Trophoblast cell (in vitro differentiated cells and primary cell): ENCODE results near the gene LENG9.

Experiments used
- DNase-seq, 2 donors: peaks; one replicate each; pipeline ENCODE4 v3.0.0-alpha.2; 2016
- H2AFZ ChIP-seq: 2 replicates; pipeline ENCODE4 v1.6.1; 2013; ENCODE audit warnings: low read length, moderate library complexity, mild to moderate bottlenecking; ENCODE audit not compliant: insufficient read depth, poor library complexity
- H2AK5ac ChIP-seq: 2 replicates; pipeline ENCODE4 v1.6.1; 2013; ENCODE audit warnings: mild to moderate bottlenecking, low read length
- H2BK120ac ChIP-seq: 2 replicates; pipeline ENCODE4 v1.6.1; 2013; ENCODE audit warnings: low read length, mild to moderate bottlenecking, moderate library complexity; ENCODE audit not compliant: insufficient read depth, poor library complexity
- H2BK12ac ChIP-seq: 2 replicates; pipeline ENCODE4 v1.6.1; 2013; ENCODE audit warnings: mild to moderate bottlenecking, low read length, moderate library complexity
- H2BK5ac ChIP-seq: 2 replicates; pipeline ENCODE4 v1.6.1; 2013; ENCODE audit warnings: low read length, low read depth, moderate library complexity, mild to moderate bottlenecking; ENCODE audit not compliant: poor library complexity
- H3K14ac ChIP-seq: 2 replicates; pipeline ENCODE4 v1.6.1; 2013; ENCODE audit warnings: mild to moderate bottlenecking, low read length
- H3K18ac ChIP-seq: 2 replicates; pipeline ENCODE4 v1.6.1; 2013; ENCODE audit warnings: mild to moderate bottlenecking, low read length
- H3K23ac ChIP-seq: 2 replicates; pipeline ENCODE4 v1.6.1; 2013; ENCODE audit warnings: low read length
- H3K27ac ChIP-seq: 2 replicates; pipeline ENCODE4 v1.5.1; 2013; ENCODE audit warnings: low read depth, mild to moderate bottlenecking, inconsistent platforms, low read length, moderate library complexity
- H3K27me3 ChIP-seq: 2 replicates; pipeline ENCODE4 v1.6.1; 2013; ENCODE audit warnings: inconsistent platforms, mild to moderate bottlenecking, low read length, moderate library complexity; ENCODE audit not compliant: insufficient read depth
- H3K36me3 ChIP-seq, 2 experiments: 1 replicate in 1 of 2; 2 replicates in 1 of 2; pipeline ENCODE4 v1.6.1; 2013; ENCODE audit warnings: low read length in 2 of 2, mild to moderate bottlenecking in 2 of 2, moderate library complexity in 1 of 2; ENCODE audit not compliant: insufficient read depth in 2 of 2, control insufficient read depth in 1 of 2
- H3K4ac ChIP-seq: 2 replicates; pipeline ENCODE4 v1.6.1; 2013; ENCODE audit warnings: low read depth, mild to moderate bottlenecking, low read length, moderate library complexity
- H3K4me1 ChIP-seq, 2 experiments: 1 replicate in 1 of 2; 2 replicates in 1 of 2; pipeline ENCODE4 v1.6.1; 2013; ENCODE audit warnings: low read length in 2 of 2, mild to moderate bottlenecking in 2 of 2, moderate library complexity in 1 of 2; ENCODE audit not compliant: insufficient read depth in 2 of 2, control insufficient read depth in 1 of 2
- H3K4me2 ChIP-seq: 2 replicates; pipeline ENCODE4 v1.6.1; 2013; ENCODE audit warnings: inconsistent platforms, mild to moderate bottlenecking, low read length, moderate library complexity
- H3K4me3 ChIP-seq: 2 replicates; pipeline ENCODE4 v1.5.1; 2013; ENCODE audit warnings: mild to moderate bottlenecking, low read depth, low read length, inconsistent platforms
- H3K79me1 ChIP-seq: one replicate; pipeline ENCODE4 v1.6.1; 2013; ENCODE audit warnings: low read length
- H3K79me2 ChIP-seq: 2 replicates; pipeline ENCODE4 v1.6.1; 2013; ENCODE audit warnings: low read length, mild to moderate bottlenecking; ENCODE audit not compliant: control insufficient read depth, insufficient read depth, poor library complexity
- H3K9ac ChIP-seq: 2 replicates; pipeline ENCODE4 v1.6.1; 2013; ENCODE audit warnings: mild to moderate bottlenecking, low read length
- H3K9me3 ChIP-seq: 2 replicates; pipeline ENCODE4 v1.6.1; 2013; ENCODE audit warnings: low read depth, mild to moderate bottlenecking, control low read depth, inconsistent platforms, low read length; ENCODE audit not compliant: insufficient read depth
- H4K12ac ChIP-seq: 2 replicates; pipeline ENCODE4 v1.6.1; 2013; ENCODE audit warnings: low read depth, mild to moderate bottlenecking, low read length, moderate library complexity
- H4K8ac ChIP-seq: 2 replicates; pipeline ENCODE4 v1.6.1; 2013; ENCODE audit warnings: low read depth, mild to moderate bottlenecking, low read length, moderate library complexity
- H4K91ac ChIP-seq: one replicate; pipeline ENCODE4 v1.6.1; 2013; ENCODE audit warnings: low read depth, mild to moderate bottlenecking, low read length, moderate library complexity
- WGBS: extraction: QIAGEN DNeasy Blood & Tissue Kit; methylation state at CpG from one replicate; pipeline ENCODE4 v1.1.7; 2013; ENCODE audit warnings: missing lambda C conversion rate; ENCODE audit not compliant: insufficient read length, insufficient coverage; ENCODE audit errors: extremely low coverage; 5-methylcytosine and 5-hydroxymethylcytosine counted together

LENG9 gene

GRCh38 chr19:54420383-54421168 is 43.0 kb downstream of the LENG9 start:
- H3K27ac ChIP-seq = no peak overlapping the region
- H2AK5ac ChIP-seq = no peak overlapping the region
- H3K9me3 ChIP-seq = peaks cover 8% of the 10 kb centered on the region
- H3K23ac ChIP-seq = no peak overlapping the region
- peaks cover 25% of the 10 kb centered on the region for H3K27me3 ChIP-seq
- H2BK5ac ChIP-seq = no peak overlapping the region
- no peak overlapping the region for H3K4ac ChIP-seq
- H4K12ac ChIP-seq = no peak overlapping the region
- H2AFZ ChIP-seq = no peak overlapping the region
- H4K8ac ChIP-seq = no peak overlapping the region
- H3K4me1 ChIP-seq = peaks cover 2 to 6% of the 10 kb centered on the region in 2 experiments
- H4K91ac ChIP-seq = no peak overlapping the region
- no peak overlapping the region for H2BK120ac ChIP-seq
- no CpG with 5 or more reads among the region's 37 CpGs for WGBS
- H2BK12ac ChIP-seq = no peak overlapping the region
- H3K79me2 ChIP-seq = no peaks in the 10 kb centered on the region
- DNase-seq = no peak
- no peak overlapping the region for H3K9ac ChIP-seq
- no peak overlapping the region for H3K18ac ChIP-seq
- H3K79me1 ChIP-seq = no peaks in the 10 kb centered on the region
- H3K4me3 ChIP-seq = no peak overlapping the region
- H3K36me3 ChIP-seq = no peaks in the 10 kb centered on the region
- no peak overlapping the region for H3K14ac ChIP-seq
- H3K4me2 ChIP-seq = peak overlapping the region; percentile 4

- H4K12ac ChIP-seq = no peak overlapping the region
- peaks cover 29% of the 10 kb centered on the region for H3K27me3 ChIP-seq
- H2AK5ac ChIP-seq = no peak overlapping the region
- no peak overlapping the region for H2BK5ac ChIP-seq
- H3K27ac ChIP-seq = no peak overlapping the region
- no peak overlapping the region for H3K9ac ChIP-seq
- no peak overlapping the region for H2BK120ac ChIP-seq
- H3K23ac ChIP-seq = no peak overlapping the region
- no peak overlapping the region for H3K18ac ChIP-seq
- H2AFZ ChIP-seq = no peak overlapping the region
- no peak overlapping the region for H3K4me3 ChIP-seq
- no peaks in the 10 kb centered on the region for H3K79me2 ChIP-seq
- DNase-seq = no peak
- no peak overlapping the region for H3K14ac ChIP-seq
- no peaks in the 10 kb centered on the region for H3K36me3 ChIP-seq
- no peak overlapping the region for H4K8ac ChIP-seq
- no peaks in the 10 kb centered on the region for H3K79me1 ChIP-seq
- H4K91ac ChIP-seq = no peak overlapping the region
- no peak overlapping the region for H2BK12ac ChIP-seq
- no CpG with 5 or more reads among the region's 10 CpGs for WGBS
- H3K4ac ChIP-seq = no peak overlapping the region
- H3K4me1 ChIP-seq = peaks cover 2 to 6% of the 10 kb centered on the region in 2 experiments
- peaks cover 9% of the 10 kb centered on the region for H3K9me3 ChIP-seq
- H3K4me2 ChIP-seq = peak overlapping the region; percentile 4
These were observed 43.6 kb downstream of the LENG9 start for GRCh38 chr19:54420068-54420382.

DNA sequence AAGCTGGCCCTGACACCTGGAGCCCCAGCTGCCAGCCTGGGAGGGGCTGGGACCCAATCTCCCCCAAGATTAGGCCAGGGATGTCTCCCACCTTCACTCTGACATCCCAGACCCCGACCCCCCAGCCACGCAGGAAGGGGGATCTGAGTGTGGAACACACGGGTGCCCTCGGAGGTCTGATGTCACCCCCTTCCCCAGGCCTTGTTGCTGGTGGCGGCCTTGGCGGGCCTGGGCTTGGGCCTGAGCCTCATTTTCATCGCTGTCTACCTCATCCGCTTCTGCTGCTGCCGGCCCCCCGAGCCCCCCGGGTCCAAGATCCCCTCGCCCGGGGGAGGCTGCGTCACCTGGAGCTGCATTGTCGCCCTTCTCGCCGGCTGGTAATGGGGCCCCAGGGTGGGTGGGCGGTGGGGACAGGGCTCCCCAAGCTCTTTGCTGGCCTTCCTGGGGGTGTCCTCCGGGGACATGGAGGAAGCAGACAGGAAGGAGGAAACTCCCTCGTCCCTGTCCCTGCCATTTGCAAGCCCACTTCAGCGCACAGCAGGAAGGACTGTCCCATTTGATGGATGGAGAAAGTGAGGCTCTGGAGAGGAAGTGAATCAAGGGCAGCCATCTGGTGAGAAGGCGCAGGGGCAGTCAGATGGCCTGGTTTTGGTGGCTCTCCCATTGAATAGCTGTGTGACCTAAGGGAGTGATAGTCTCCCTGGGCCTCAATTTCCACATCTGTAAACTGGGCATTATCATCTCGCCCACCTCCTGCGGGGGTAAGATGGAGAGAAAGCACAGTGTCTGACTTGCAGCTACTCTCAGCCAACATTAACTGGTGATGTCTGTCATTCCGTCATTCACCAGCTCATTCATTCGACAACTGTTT is 44.4 kb downstream of the LENG9 start:
- H2BK5ac ChIP-seq = no peak overlapping the region
- H3K4ac ChIP-seq = no peak overlapping the region
- H3K4me1 ChIP-seq = peaks cover 2 to 6% of the 10 kb centered on the region in 2 experiments
- H3K79me2 ChIP-seq = no peaks in the 10 kb centered on the region
- H2AK5ac ChIP-seq = no peak overlapping the region
- H3K79me1 ChIP-seq = no peaks in the 10 kb centered on the region
- H3K36me3 ChIP-seq = no peaks in the 10 kb centered on the region
- H3K14ac ChIP-seq = no peak overlapping the region
- no peak overlapping the region for H3K27ac ChIP-seq
- no CpG with 5 or more reads among the region's 26 CpGs for WGBS
- H3K27me3 ChIP-seq = peaks cover 35% of the 10 kb centered on the region
- H3K23ac ChIP-seq = no peak overlapping the region
- H4K12ac ChIP-seq = no peak overlapping the region
- no peak overlapping the region for H2BK120ac ChIP-seq
- no peak overlapping the region for H3K4me2 ChIP-seq
- no peak overlapping the region for H4K8ac ChIP-seq
- H3K4me3 ChIP-seq = no peak overlapping the region
- peaks cover 13% of the 10 kb centered on the region for H3K9me3 ChIP-seq
- H2BK12ac ChIP-seq = no peak overlapping the region
- H3K9ac ChIP-seq = no peak overlapping the region
- no peak for DNase-seq
- H3K18ac ChIP-seq = no peak overlapping the region
- no peak overlapping the region for H2AFZ ChIP-seq
- H4K91ac ChIP-seq = no peak overlapping the region

GRCh38 chr19:54418030-54418929 is 45.3 kb downstream of the LENG9 start:
- Histone ChIP-seq H3K4me1 (peaks cover 2 to 6% of the 10 kb centered on the region in 2 experiments), H3K27me3 (peaks cover 35% of the 10 kb centered on the region), H3K4me3 (no peak overlapping the region), H3K23ac (no peak overlapping the region), H2BK120ac (no peak overlapping the region), H2AFZ (no peak overlapping the region), H4K8ac (no peak overlapping the region), H4K12ac (no peak overlapping the region), H2BK12ac (no peak overlapping the region), H3K79me1 (no peaks in the 10 kb centered on the region), H3K14ac (no peak overlapping the region), H4K91ac (no peak overlapping the region), H3K27ac (no peak overlapping the region), H3K9ac (no peak overlapping the region), H3K79me2 (no peaks in the 10 kb centered on the region), H3K36me3 (no peaks in the 10 kb centered on the region), H3K4ac (no peak overlapping the region), H2AK5ac (no peak overlapping the region), H3K9me3 (peaks cover 21% of the 10 kb centered on the region), H3K4me2 (no peak overlapping the region), H2BK5ac (no peak overlapping the region), H3K18ac (no peak overlapping the region)
- WGBS = no CpG with 5 or more reads among the region's 25 CpGs
- DNase-seq = no peak
